Esophagus muscularis mucosa (tissue), 4 donors: ENCODE data around the gene CDA. TPM values are rescaled to one million over a fixed set of nuclear protein-coding genes. Genes with fewer than 3 reads are reported as not detected.

Experiments used
- DNase-seq: peaks from one replicate; pipeline ENCODE4 v3.0.0-alpha.2; 2017; ENCODE audit errors: extremely low spot score
- H3K27ac ChIP-seq, 4 donors: fragments of 200-600 bp; sonication (generic); replicated peaks in 1 of 4; 1 replicate in 3 of 4; 2 replicates in 1 of 4; pipeline ENCODE4 v1.5.1; 2016 to 2019; ENCODE audit warnings: mild to moderate bottlenecking in 1 of 4
- H3K27me3 ChIP-seq, 4 donors: fragments of 200-600 bp; sonication (generic); one replicate each; pipeline versions ENCODE4 v1.5.1 to v1.6.0; 2016 to 2019
- H3K36me3 ChIP-seq, 4 donors: fragments of 200-600 bp; sonication (generic); one replicate each; pipeline ENCODE4 v1.5.1; 2016 to 2019
- H3K4me1 ChIP-seq, 4 donors: fragments of 200-600 bp; sonication (generic); one replicate each; pipeline ENCODE4 v1.5.1; 2016 to 2019
- H3K4me3 ChIP-seq, 4 donors: fragments of 200-600 bp; sonication (generic); 1 replicate in 2 of 4; 2 replicates in 2 of 4; pipeline ENCODE4 v1.5.1; 2016 to 2019; ENCODE audit warnings: mild to moderate bottlenecking in 4 of 4, moderate library complexity in 1 of 4
- H3K9me3 ChIP-seq, 4 donors: fragments of 200-600 bp; sonication (generic); 1 replicate in 3 of 4; 2 replicates in 1 of 4; pipeline ENCODE4 v1.5.1; 2016 to 2019
- CTCF ChIP-seq, 3 experiments: fragments of 200-600 bp in 2 of 3; fragments of 450-650 bp in 1 of 3; sonication (generic) in 2 of 3; IDR thresholded peaks; one replicate each; pipeline ENCODE4 v1.5.1; 2017 to 2019; ENCODE audit warnings: antibody characterized with exemption in 3 of 3, mild to moderate bottlenecking in 2 of 3, moderate library complexity in 1 of 3
- EP300 ChIP-seq: sonication (generic); formaldehyde crosslinking; IDR thresholded peaks from one replicate; pipeline ENCODE4 v1.6.1; 2017; ENCODE audit warnings: antibody characterized with exemption
- POLR2A ChIP-seq: fragments of 450-650 bp; IDR thresholded peaks from one replicate; pipeline ENCODE4 v1.6.1; 2017; ENCODE audit warnings: antibody characterized with exemption, moderate library complexity, mild to moderate bottlenecking, low read depth
- POLR2AphosphoS5 ChIP-seq, 2 donors: sonication (generic); formaldehyde crosslinking; IDR thresholded peaks; one replicate each; pipeline ENCODE4 v1.6.1; 2017; ENCODE audit warnings: antibody characterized with exemption in 2 of 2
- WGBS: methylation state at CpG from one replicate; pipeline ENCODE4 v1.1.5; 2018; 5-methylcytosine and 5-hydroxymethylcytosine counted together
- intact Hi-C: fragments of 100-400 bp; cut with DNase I; formaldehyde crosslinking; loops from one replicate; pipeline ENCODE4 v1.15.1; 2023
- total RNA-seq, 4 donors: library from RNA; depleted of rRNA; stranded (reverse); fragments of >200 nt; gene quantifications; one replicate each; pipeline versions ENCODE4 v1.1.0 to v1.2.1, GENCODE V29; 2016

The CDA gene
- total RNA-seq, 4 donors from 2014 or later = 1.7 to 7.5 (median 6.0) TPM

DNA sequence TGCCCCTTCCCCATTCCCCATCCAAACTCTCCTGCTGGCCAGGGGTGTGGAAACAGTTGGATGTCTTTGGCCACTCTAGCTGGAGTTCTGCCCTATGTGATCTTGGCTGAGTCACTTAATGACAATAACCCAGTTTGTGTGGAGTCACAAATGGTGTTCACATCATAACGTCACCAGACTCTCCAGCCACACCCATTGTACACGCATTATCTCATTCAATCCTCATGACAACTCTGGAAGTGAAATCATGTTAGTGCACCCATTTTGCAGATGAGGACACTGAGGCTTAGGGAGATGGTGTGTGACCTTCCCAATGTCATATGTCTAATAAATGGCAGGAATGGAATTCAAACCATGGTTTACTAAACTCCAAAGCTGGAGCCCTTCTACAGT, 1.2 kb upstream of the CDA start:
- intact Hi-C loops = no loop called here
- DNase-seq = no peak
- H3K4me3 ChIP-seq = no peak overlapping the region
- TF ChIP-seq POLR2A (no peak), CTCF (IDR thresholded peaks at IDR 0.05) (no peak), EP300 (no peak), POLR2AphosphoS5 (IDR thresholded peaks at IDR 0.05) (no peak)
- H3K27me3 ChIP-seq = peaks cover 0 to 71% (median 14%) of the 10 kb centered on the region in 4 donors
- H3K4me1 ChIP-seq = peaks cover 0 to 24% (median 12%) of the 10 kb centered on the region in 4 donors
- H3K27ac ChIP-seq = peak overlapping the region in 1 of 4 donors; percentile 19
- 54% methylated on average over 2 of the region's 2 CpGs for WGBS
- H3K9me3 ChIP-seq = peaks cover 0 to 3% (median 0%) of the 10 kb centered on the region in 4 donors
- H3K36me3 ChIP-seq = no peaks in the 10 kb centered on the region

GRCh38 chr1:20589331-20590278, 708 bp downstream of the CDA start:
- H3K9me3 ChIP-seq = peaks cover 0 to 3% (median 0%) of the 10 kb centered on the region in 4 donors
- no peaks in the 10 kb centered on the region for H3K36me3 ChIP-seq
- peak in 1 of 2 donors; percentile 27 for TF ChIP-seq POLR2AphosphoS5 (IDR thresholded peaks at IDR 0.05)
- no peak for TF ChIP-seq CTCF (IDR thresholded peaks at IDR 0.05)
- no peak for TF ChIP-seq EP300
- H3K27me3 ChIP-seq = peaks cover 0 to 73% (median 14%) of the 10 kb centered on the region in 4 donors
- H3K4me3 ChIP-seq = peak overlapping the region; percentile 23 to 52 (median 38)
- no peak for DNase-seq
- WGBS = 4% methylated on average over 21 of the region's 24 CpGs
- peak overlapping the region; percentile 49 to 69 (median 62) for H3K27ac ChIP-seq
- intact Hi-C loops = no loop called here
- H3K4me1 ChIP-seq = peaks cover 0 to 24% (median 12%) of the 10 kb centered on the region in 4 donors

DNA sequence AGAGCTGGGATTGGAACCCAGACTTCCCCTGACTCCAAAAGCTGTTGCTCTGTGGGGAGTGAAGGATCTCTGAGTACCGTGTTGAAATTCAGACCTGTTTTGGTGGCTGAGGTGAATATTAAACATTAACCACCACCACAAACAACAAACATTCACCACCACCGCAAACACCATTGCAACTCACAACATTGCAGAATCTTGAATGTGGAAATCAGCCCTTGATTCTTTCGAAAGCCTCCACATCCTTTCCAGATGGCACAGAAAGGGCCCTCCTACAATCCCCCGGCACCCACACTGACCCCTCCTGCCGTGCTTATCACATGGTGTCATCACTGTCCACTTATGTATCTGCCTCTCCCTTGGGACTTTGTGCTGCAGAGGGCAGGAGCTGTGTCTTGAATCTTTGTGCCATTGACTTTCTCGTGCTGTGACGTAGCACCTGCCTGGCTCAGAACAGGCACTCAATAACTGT, 1.4 kb downstream of the CDA start:
- H3K36me3 ChIP-seq = no peaks in the 10 kb centered on the region
- intact Hi-C loops = no loop called here
- no peak for DNase-seq
- peak overlapping the region in 2 of 4 donors; percentile 41 to 52 for H3K4me3 ChIP-seq
- peaks cover 0 to 67% (median 14%) of the 10 kb centered on the region in 4 donors for H3K27me3 ChIP-seq
- H3K4me1 ChIP-seq = peaks cover 0 to 24% (median 12%) of the 10 kb centered on the region in 4 donors
- TF ChIP-seq CTCF (IDR thresholded peaks at IDR 0.05) (no peak), POLR2AphosphoS5 (IDR thresholded peaks at IDR 0.05) (no peak), EP300 (no peak), POLR2A (no peak)
- peak overlapping the region; percentile 49 to 69 (median 62) for H3K27ac ChIP-seq
- WGBS = 45% methylated on average over 7 of the region's 7 CpGs
- peaks cover 0 to 3% (median 0%) of the 10 kb centered on the region in 4 donors for H3K9me3 ChIP-seq

GRCh38 chr1:20593756-20594155, 4.9 kb downstream of the CDA start:
- WGBS = 89% methylated on average over 5 of the region's 5 CpGs
- H3K27me3 ChIP-seq = peaks cover 0 to 41% (median 9%) of the 10 kb centered on the region in 4 donors
- H3K9me3 ChIP-seq = no peaks in the 10 kb centered on the region
- H3K4me3 ChIP-seq = no peak overlapping the region
- no peaks in the 10 kb centered on the region for H3K36me3 ChIP-seq
- H3K4me1 ChIP-seq = peaks cover 0 to 20% (median 11%) of the 10 kb centered on the region in 4 donors
- intact Hi-C loops = no loop called here
- no peak for DNase-seq
- no peak overlapping the region for H3K27ac ChIP-seq
- TF ChIP-seq EP300 (no peak), CTCF (IDR thresholded peaks at IDR 0.05) (no peak), POLR2A (no peak), POLR2AphosphoS5 (IDR thresholded peaks at IDR 0.05) (no peak)
